Activated CD4-positive, alpha-beta T cell treated with anti-CD3 and anti-CD28 coated beads, Interleukin-2, amount 50 U/mL, for 24 hours (primary cell): ENCODE measurements around the gene LOX.

Experiments used
- DNase-seq, 2 donors: peaks; one replicate each; pipeline ENCODE4 v3.0.0-alpha.2; 2020; ENCODE audit warnings: low read depth in 1 of 2, low spot score in 1 of 2

The LOX gene

GRCh38 chr5:122078116-122079110, at the start of gene LOX:
TSS of gene LOX (minus strand) at chr5:122078259. CDS start at chr5:122077985, 274 bp downstream.
- no peak for DNase-seq

DNA sequence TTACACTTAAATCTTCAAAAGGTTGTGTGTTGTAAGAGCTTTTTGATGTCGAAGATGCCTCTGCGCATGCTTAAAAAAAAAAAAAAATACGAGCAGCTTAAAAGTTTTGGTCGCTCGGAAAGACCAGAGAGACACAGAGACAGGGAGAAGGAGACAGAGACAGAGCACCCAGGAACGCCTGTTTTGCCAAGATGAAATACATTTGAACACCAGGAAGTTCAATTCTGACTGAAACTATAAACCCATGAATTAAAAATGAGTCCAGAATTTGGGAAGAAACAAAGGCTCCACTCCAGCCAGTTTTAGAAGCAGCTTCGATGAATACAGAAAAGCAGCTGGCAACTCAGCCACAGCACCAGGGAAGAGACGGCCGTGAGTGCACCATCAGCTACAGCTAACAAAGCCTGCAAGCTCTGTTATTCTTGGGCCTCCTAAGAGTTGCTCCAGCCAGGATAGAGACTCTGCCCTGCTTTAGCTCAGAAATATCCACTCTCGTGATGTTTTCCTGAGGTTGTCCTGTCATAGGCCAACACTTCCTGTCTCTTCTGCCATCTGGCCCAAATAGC, 48.8 kb upstream of the LOX start:
- DNase-seq, result no peak

DNA sequence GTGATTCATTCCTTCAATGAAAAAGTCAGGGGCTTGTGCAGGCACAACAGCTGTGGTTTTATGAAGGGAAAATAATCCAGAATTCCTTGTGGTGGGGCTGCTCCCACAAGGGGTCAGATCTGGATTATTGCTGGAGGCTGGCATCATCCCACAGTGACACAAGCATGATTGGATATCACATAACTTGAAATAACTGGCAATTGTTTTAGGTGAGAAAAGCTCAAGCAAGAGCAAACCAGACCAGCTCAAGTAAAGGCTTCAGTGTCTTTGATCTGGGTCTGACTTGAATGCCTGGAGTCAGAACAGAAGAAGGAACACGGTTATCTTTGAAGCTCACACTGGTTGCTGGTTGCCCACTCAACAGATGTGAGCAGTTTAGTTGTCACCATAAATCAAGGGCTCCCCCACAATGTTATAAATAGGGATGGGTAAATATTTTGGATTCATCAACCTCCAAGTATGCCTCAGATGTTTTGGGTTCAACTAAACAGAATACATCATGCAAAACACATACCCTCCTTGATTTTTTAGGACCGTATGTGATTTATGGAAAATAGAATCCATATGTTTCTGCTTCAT, 48.2 kb upstream of the LOX start:
- no peak for DNase-seq

GRCh38 chr5:122124766-122125165, 46.7 kb upstream of the LOX start:
- DNase-seq, result no peak

DNA sequence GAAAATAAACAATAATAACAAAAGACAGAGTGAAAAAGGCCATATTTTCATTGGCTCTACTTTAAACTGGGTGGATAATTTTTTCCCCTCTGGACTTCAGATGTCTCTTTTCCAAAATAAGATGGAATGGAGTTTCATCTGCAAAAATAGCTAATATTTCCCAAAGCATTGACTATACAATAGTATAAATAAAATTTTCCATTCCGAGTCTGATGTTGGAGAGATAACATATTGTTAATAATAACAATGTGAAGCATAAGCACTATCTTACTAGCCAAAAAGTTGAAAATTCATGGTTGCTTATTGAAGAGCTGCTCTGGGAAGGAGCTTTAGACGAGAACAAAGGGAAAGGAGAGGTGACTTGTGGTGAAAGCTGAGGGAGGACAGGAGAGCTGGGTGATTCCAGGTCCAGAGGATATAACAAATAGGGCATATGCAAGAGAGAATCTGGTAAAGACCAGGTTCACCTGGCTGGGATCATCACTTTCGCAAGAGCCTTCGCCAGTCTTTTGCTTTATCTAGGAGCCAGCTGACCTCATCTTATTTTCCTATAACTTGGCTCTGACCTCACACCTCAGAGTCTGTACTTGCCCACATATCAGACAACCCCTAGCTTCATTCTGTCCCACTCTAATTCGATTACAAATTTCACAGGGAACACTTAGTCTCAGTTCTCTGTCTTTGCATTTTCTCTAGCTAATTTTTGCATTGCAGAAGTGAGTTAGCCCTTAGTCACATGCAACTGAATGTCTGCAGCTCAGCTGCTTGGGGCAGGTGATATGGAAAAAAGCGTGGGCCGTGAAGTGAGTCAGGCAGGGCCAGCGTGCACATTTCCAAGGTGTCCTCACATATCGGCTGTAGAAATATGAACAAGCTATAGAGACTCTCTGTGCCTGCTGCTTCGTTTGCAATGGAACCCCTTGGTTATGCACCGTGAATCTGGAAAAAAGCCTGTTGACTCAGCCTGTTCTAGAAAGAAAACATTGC, 43.7 kb upstream of the LOX start:
- DNase-seq, result peak in 1 of 2 donors; percentile 7

- no peak for DNase-seq
Measured at GRCh38 chr5:122120957-122121356, 42.9 kb upstream of the LOX start.

DNA sequence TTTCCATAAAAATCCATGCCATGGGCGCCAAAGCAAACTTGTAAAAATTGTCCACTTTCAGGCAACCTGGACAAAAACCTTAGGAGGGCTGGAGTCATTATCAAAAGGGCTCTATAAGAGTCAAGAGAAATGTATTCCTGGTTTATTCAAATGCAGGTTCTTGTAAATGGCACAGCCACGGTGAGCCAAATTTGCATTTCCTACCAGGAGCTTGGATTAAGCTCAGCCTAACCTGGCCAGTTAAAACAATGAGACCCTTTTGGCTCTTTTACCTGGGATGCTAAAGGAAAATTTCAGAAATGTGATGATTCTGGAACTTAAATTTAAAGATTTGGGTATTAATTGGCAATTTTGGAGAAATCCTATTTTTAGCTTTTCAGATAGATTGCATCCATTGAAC, 42.4 kb upstream of the LOX start:
- DNase-seq, result no peak

DNA sequence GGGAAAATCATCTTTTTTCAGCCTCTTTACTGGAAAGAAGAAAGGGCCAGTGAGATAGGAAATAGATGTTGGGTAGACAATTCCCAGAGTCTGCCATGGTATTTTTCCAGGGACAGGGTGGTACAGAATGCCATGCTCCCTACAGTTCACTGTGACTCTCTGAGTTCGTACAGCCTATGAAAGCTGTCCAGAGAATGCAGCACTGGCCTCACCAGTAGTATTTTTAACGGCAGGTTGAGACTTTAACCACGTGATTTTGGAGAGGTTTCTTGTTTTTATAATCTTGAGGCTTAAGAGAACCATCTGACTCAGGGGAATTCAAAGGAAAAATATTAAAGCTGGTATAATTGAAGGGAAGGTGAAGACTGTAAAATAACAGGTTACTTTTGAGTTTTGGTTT, 41.1 kb upstream of the LOX start:
- no peak for DNase-seq

GRCh38 chr5:122118356-122118948, 40.4 kb upstream of the LOX start:
- no peak for DNase-seq

DNA sequence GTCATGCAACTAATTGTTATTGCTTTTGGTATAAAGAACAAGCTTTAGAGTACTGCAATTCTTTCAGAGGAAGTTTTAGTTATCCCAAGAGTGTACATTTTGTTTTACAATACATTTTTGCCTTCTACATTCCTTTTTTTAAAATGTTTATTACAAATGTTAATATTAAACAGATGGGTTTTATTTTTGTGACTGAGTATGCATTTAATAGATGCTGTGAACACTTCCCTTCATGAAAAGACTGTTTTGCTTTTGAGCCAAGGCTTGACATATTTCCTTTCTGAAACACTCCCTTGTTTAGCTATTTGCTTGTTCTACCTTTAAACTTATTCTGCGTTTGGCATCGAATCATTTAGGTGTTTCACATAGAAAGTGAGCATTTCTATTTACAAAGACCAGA, 36.4 kb upstream of the LOX start:
- DNase-seq, result no peak

DNA sequence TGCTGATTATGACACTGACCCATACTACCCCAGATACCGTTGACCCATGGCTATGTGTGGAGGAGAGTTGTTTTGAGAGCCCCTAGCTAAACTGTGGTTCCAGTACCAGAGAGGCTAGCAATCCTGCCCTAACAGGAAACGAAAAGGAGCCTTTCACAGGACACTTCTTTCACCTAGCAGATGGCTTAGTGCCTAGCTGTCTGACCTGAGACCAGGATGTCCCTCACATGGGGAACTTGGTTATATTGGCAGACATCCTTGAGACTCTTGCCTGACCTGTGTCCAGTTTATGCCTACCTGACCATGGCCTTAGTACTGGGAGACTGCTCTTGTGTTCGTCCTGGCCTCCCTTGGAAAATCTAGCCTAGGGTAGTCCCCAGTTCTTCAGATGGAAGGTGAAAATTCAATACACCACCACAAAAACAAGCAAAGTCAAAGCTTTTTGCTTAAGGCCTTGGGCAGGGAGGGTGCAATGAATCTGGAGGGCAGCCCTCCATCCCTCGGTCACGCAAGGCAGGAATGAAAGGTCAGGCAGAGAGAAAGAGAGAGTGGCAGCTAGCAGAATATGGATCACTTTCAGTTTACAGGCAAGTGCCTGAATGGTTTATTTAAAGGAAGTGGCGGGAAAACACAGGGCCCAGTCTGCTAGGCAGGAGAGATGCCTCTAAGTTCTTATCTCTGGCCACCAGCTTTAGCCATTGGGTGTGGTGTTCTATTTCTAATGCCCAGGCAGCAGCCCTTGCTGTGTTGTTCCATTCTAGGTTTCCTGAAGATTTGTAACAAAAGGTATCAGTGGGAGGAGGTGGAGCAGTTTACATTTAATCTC, 34.9 kb upstream of the LOX start:
- no peak for DNase-seq

GRCh38 chr5:122112063-122112462, 34.0 kb upstream of the LOX start:
- DNase-seq, result no peak

- DNase-seq, result no peak
Measured at GRCh38 chr5:122111460-122111859, 33.4 kb upstream of the LOX start.

- DNase-seq, result no peak
Measured at GRCh38 chr5:122110987-122111386, 32.9 kb upstream of the LOX start.

GRCh38 chr5:122107016-122107415, 29.0 kb upstream of the LOX start:
- DNase-seq, result no peak

GRCh38 chr5:122105909-122106308, 27.9 kb upstream of the LOX start:
- no peak for DNase-seq

- DNase-seq, result no peak
Measured at GRCh38 chr5:122102825-122103224, 24.8 kb upstream of the LOX start.

- no peak for DNase-seq
Measured at GRCh38 chr5:122101636-122102285, 23.7 kb upstream of the LOX start.
